Activated T-helper 1 cell treated with Interleukin-2 at 50 U/mL for 16 hours (primary cell): Measurements from ENCODE around the gene CARD9.
"Not testable (repeated sequence)": the region's sequence is repeated elsewhere in the genome, so short reads cannot be mapped to it uniquely, and the experiment has no call there.

ENCODE experiments used
- DNase-seq: peaks from one replicate; pipeline ENCODE4 v3.0.0-alpha.2; 2020; ENCODE audit warnings: low read depth

CARD9 gene

GRCh38 chr9:136363949-136364748 lies 9.3 kb downstream of the CARD9 start:
- DNase-seq: no peak

DNA sequence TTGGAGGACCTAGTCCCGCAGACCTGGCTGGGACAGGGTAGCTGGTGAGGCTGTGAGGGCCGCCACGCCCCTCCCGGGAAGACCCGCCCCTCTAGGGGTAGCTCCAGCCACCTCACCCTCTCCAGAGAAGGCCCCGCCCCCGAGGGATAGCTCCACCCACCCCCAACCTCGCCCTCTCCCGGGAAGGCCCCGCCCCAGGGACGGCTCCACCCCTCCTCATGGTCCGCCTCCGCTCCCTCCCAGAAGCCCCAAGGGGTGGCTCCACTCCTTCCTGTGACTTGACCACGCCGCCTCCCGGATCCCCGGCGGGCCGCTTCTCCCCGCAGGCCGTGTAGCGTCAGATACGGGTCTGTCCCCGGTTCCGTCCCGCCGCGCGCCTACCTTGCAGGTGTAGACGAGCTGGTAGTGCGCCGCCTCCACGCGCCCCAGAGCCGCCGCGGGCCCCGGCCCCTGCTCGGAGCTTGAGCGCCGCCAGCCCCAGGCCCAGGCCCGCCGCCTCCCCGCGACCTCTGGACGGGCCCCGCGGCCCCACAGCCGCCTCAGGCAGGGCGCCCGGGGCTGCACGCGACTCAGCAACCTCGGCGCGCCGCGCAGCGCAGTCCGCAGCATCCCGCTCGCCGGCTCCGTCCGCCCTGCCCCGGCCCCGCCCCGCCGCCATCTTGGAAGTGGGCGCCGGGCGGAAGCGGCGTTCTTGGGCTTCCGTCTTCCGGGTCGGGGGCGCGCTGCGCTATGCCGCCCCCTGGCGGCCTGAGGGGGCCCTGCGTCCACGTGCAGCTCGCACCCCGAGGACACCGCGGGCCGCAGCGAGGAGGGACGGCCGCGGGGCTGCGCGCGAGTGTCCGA lies 10.1 kb downstream of the CARD9 start, which contains the start of gene DNLZ:
Gene DNLZ, minus strand, starts transcription at position 639 of the 843 bp plus-strand sequence. Its CDS starts 30 bp downstream, at position 609.
- DNase-seq: peak; percentile 85

DNA sequence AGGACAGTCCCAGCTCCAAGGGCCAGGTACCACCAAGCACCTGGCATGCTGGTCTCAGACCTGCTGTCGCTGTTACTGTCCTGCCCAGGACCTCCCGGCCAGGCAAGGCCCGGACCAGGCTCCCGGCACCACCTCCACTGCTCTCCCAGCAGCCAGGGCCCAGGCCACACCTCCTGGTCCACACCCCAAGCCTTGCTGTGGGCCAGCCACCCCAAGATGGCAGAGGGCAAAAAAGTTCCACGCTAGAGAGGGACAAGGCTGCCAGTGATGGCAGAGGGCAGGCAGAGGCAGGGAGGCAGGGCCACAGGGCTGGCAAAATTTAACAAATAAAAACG lies 11.1 kb downstream of the CARD9 start:
- no peak for DNase-seq

DNA sequence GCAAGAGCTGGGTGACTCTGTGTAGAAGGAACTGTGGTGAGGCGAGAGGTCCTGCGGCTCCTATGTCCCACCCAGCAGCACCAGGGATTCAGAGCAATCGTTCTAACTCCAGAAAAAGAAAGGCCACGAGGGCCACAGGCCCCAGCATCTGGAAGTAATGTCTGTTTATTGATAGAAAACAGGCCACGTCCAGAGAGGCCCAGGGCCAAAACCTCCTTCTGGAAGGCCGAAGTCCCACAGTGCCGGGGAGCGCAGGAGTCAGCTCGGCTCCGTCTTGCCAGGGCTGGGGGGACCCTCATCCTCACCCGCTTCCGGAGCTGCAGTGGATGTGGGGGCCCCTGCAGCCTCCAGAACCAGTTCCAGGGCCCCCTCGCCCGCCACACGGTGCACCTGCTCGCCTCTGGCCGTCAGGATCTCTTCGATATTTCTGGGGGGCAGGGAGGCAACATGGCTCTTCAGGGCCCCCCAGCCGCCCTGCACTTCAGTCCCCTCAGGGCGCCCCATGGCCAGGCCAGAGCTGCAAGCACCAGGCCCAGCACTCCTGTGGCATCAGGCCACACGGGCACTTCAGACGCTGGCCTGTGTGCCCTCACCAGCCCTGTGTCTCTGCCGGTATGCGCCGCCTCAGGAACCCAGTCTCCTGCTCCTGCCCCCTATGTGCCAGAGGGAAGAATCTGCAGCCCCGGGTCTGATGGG lies 11.6 kb downstream of the CARD9 start:
- no peak for DNase-seq

DNA sequence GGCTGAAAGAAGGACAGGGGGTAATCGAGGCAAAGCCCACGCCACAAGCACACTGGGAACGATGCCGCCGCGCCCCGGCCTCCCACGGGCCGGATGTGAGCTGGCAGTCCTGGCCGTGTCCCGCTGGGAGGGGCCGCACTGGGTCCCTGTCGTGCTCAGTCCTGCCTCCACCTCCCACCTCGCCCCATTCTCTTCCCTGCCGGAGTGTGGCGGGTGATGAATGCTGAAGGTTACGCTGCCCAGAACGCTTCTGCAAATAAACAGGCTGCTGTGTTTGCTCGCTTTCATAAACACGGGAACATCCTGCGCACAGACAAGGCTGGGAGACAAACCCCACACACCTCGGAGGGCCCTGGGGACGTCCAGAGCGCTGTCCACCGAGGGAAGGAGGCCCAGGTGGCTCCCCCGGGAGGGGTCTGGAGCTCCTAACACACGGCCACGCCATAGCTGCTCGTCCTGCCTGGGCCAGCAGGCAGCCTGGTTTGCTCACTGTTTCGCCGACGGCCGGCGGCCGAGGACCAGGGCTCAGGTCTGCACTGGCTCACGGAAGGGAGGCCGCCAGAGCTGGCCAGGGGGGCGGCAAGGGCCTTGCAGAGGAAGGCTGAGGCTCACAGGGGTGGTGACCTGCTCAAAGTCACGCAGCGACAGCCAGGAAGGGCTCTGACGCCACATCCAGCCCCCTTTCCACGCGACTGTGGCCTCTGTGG lies 12.3 kb downstream of the CARD9 start:
- DNase-seq: no peak

DNA sequence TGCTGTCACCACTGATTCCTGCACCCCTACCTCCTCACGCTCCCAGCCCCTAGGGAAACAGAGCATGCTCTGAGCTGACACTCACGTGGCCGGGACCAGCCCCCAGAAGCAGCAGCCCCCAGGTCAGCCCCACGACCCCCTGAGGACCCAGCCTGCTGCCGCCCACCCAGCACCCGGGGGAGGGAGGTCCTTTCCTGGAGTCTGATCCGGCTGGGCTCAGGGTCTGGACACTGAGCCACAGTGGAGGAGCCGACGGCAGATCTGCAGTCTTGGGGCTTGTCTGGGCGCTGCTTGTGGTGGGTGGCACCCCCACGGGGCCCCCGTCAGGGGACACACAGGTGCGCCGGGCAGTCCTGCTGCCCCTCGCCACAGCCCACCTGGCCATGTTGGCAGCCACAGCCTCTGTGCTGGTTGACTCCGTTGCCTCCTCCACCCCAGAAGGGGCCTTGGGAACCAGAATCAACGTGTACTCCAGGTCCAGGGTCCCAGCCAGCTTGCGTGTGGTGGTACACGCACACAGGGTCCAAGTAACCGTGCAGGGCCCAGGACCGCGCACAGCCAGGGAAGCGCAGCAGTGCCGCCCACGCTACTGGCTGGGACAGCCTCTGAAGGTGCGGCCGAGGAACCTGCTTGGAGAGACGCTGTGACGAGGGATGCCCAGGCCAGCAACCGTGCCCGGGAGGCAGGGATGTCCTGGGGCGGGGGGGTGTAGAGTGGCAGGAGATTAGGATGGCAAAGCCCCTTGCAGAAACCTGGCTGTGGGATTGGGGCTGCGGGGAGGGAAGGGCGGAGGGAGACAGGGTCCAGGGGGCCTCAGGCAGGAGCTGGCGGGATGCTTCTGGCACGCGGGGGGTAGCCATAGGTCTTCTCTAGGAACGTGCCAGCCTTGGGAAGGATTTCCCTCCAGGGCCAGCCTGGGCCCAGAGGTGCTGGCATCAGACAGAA lies 13.4 kb downstream of the CARD9 start:
- DNase-seq: no peak

DNA sequence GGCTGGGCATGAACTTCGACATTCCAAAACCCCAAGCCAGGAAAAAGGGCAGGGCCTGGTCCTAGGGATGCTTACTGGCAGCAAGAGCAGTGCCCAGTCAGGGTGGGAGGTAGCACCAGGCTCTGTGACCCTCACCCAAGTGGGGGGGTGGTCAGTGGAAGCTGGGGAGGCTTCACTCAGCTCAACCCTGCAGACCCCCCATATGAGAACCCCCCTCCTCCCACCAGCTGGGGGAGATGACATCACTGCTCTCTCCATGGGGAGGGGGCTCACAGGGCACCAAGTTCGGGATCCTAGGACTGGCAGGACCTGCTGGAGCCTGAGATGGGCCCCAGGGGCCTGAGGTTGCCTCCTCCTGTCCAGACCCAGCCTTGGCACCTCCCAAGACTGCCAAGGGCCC lies 14.6 kb downstream of the CARD9 start:
- no peak for DNase-seq

DNA sequence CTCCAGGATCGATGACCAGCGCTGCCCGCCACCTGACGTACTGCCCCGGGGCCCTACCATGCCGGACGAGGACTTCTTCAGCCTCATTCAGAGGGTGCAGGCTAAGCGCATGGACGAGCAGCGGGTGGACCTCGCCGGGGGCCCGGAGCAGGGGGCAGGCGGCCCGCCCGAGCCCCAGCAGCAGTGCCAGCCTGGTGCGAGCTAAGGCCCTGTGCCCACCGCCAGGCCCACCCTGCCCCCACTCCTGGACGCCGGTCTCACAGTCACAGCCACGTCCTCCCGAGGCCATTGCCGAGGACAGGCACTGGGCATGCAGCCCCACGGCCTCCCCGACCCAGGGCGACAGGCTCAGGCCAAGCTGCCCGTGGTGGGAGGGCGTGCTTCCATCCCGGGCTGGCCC lies 15.5 kb downstream of the CARD9 start:
- no peak for DNase-seq

DNA sequence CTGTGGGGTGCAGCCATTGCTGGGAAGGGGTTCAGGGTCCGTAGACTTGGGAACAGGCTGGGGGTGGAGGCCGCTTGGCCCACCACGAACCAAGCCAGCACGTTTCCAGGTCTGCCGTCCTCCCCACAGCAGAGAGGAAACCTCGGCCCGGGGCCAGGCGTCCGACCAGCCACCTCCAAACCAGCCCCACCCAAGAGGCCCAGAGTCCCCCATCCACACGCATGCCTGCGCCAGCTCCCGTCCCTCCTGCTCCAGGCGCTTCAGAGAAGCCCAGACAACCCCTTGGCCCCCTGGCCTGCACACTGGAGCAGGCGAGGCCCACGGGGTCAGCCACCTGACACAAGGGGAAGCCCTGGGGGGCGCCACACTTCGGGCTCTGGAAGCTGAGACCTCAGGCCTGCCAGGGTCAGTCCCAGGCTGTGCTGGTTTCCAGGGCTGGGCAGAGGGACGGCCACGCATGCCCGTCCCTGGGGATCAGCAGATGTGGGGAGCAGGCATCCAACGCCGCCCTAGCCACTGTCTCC lies 16.2 kb downstream of the CARD9 start:
- no peak for DNase-seq

DNA sequence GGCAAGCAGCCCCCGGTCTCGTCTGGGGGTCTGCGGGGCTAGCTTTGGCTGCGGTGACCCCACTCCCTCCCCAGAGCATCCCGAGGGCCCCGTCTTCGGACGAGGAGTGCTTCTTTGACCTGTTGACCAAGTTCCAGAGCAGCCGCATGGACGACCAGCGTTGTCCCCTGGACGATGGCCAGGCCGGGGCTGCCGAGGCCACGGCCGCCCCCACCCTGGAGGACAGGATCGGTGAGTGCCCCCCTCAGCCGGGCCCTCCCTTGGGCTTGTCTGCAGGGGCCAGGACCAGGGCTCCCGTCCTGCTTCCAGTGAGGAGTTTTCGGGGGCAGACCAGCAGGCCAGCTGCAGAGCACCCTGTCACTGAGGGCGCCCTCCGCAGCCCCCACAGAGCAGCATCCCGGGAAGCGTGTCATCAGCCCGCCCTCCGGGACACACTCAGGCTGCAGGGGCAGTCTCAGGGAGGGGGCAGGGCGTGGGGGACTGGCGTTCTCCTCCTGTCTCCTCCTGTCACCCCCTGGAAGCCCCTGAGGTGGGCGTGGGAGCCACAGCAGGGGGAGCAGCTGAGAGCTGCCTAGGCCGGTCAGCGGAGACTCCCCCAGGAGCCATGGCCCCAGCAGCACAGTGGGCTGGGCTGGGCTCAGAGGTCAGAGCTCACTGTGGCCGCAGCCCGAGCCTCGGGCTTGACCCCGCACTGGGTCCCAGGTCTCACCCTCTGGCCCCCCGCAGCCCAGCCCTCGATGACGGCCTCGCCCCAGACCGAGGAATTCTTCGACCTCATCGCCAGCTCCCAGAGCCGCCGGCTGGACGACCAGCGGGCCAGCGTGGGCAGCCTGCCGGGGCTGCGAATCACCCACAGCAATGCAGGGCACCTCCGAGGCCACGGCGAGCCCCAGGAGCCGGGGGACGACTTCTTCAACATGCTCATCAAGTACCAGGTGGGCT lies 17.6 kb downstream of the CARD9 start:
- no peak for DNase-seq

GRCh38 chr9:136354592-136355085 lies 18.8 kb downstream of the CARD9 start:
- no peak for DNase-seq

DNA sequence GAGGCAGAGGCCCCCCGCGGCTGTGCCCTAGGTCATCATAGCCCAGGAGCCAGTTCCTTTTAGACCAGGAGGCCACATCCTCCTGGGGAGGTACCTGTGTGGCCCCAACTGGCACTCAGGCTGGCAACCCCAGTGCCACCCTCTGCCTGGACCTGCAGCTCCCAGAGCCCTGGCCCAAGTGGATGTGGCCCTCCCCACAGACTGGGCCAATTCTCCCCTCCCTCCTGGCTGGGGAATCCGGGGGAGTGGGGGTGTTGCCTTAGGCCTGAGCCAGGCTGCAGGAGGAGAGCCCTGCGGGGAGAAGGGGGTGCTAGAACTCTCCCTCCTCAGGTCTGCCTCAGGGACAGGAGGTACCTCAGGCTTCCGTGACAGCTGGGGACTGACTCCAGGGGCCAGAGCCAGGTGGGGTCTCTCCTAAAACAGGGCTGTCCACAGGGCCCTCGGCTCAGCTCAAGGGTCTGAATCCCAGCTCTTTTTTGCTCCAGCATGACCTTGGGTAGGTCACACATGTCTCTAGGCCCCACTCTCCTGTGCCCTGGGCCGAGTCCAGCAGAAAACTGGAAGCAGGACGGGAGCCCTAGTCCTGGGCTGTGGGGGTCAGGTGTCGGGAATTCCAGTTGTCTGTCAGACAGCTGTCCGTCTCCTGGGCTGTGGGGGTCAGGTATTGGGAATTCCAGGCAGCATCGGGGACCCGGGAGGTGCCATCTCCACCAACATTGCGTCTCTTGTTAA lies 19.5 kb downstream of the CARD9 start:
- no peak for DNase-seq

- no peak for DNase-seq
Observed at GRCh38 chr9:136353088-136353487, 20.4 kb downstream of the CARD9 start.

- no peak for DNase-seq
Observed at GRCh38 chr9:136352682-136353081, 20.8 kb downstream of the CARD9 start.

GRCh38 chr9:136351868-136352267 lies 21.6 kb downstream of the CARD9 start:
- not testable (repeated sequence) for DNase-seq

- no peak for DNase-seq
Observed at GRCh38 chr9:136351252-136351800, 22.1 kb downstream of the CARD9 start.

DNA sequence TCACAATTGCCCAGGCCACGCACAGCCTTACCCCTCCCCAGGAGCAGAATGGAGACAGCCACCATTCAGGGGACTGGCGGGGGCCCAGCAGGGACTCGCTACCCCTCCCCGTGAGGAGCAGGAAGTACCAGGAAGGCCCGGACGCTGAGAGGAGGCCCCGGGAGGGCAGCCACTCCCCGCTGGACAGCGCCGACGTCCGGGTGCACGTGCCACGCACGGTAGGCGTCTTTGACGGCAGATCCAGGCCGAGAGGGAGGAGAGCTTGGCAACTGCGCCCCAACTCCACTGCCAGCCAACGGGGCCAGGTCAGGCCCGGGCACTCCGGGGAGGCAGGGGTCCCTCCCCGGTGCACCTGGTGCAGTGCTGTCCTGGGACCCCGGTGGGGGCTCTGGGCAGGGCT lies 23.9 kb downstream of the CARD9 start:
- DNase-seq: no peak

DNA sequence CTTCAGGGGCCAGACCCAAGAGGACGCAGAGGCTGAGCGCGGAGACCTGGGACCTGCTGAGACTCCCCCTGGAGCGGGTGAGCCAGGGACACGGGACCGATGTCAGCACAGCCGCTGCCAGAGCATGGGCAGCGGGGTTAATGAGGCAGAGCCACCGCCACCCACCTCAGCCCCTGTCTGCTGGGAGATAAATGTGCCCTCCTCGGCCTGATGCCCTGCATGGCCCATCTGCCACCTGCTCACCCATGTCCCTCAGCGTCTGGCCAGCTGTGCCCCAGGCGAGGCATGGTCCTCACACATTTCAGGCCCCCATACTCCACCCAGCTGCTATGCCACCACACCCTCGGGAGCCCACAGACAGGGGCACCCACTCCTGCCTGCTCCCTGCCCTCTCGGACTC lies 24.8 kb downstream of the CARD9 start:
- no peak for DNase-seq
